Naive B cell (primary cell): ENCODE measurements around the gene BRIP1. TPM values are rescaled to one million over a fixed set of nuclear protein-coding genes. Genes with fewer than 3 reads are reported as not detected.
A peak's percentile ranks its signal among the peaks of the same experiment; 100 is the strongest.

Experiments
- ATAC-seq, 2 donors: fragments of 150-1000 bp; cut with Tn5 transposase; 2 replicates each; pipeline ENCODE4 v1.10.0; 2021; ENCODE audit warnings: low read depth in 2 of 2, mild to moderate bottlenecking in 2 of 2, moderate library complexity in 2 of 2
- DNase-seq: peaks from one replicate; pipeline ENCODE4 v3.0.0; 2022
- H3K27ac Mint-ChIP-seq, 6 donors: one replicate each; pipeline ENCODE4 v1.8.0; 2020 to 2022; ENCODE audit warnings: mild to moderate bottlenecking in 6 of 6, mixed read lengths in 6 of 6, moderate library complexity in 5 of 6, inconsistent platforms in 2 of 6
- H3K27me3 Mint-ChIP-seq, 3 donors: one replicate each; pipeline ENCODE4 v1.8.0; 2021 to 2022; ENCODE audit warnings: mixed read lengths in 3 of 3, mild to moderate bottlenecking in 1 of 3
- H3K36me3 Mint-ChIP-seq, 2 donors: one replicate each; pipeline ENCODE4 v1.8.0; 2020 to 2022; ENCODE audit warnings: mixed read lengths in 2 of 2, inconsistent platforms in 1 of 2, mild to moderate bottlenecking in 1 of 2
- H3K4me1 Mint-ChIP-seq, 3 donors: one replicate each; pipeline ENCODE4 v1.8.0; 2020 to 2022; ENCODE audit warnings: mixed read lengths in 3 of 3, inconsistent platforms in 1 of 3, mild to moderate bottlenecking in 1 of 3, moderate library complexity in 1 of 3
- H3K4me3 Mint-ChIP-seq, 8 donors: one replicate each; pipeline ENCODE4 v1.8.0; 2020 to 2022; ENCODE audit warnings: mild to moderate bottlenecking in 8 of 8, mixed read lengths in 8 of 8, moderate library complexity in 8 of 8, inconsistent platforms in 2 of 8
- H3K9me3 Mint-ChIP-seq, 7 donors: one replicate each; pipeline ENCODE4 v1.8.0; 2020 to 2022; ENCODE audit warnings: mixed read lengths in 7 of 7, mild to moderate bottlenecking in 5 of 7, inconsistent platforms in 2 of 7, moderate library complexity in 1 of 7
- polyA plus RNA-seq, 6 donors: library from polyadenylated mRNA; unstranded; fragments of 300-500 nt; fragmentation: Illumina TruSeq; gene quantifications; one replicate each; pipeline ENCODE4 v1.2.3, GENCODE V29; 2021; ENCODE audit warnings: low read depth in 6 of 6

The BRIP1 gene
- polyA plus RNA-seq, 6 donors from 2014 or later = 0.29 to 1.1 (median 0.44) TPM; not detected in 1

DNA sequence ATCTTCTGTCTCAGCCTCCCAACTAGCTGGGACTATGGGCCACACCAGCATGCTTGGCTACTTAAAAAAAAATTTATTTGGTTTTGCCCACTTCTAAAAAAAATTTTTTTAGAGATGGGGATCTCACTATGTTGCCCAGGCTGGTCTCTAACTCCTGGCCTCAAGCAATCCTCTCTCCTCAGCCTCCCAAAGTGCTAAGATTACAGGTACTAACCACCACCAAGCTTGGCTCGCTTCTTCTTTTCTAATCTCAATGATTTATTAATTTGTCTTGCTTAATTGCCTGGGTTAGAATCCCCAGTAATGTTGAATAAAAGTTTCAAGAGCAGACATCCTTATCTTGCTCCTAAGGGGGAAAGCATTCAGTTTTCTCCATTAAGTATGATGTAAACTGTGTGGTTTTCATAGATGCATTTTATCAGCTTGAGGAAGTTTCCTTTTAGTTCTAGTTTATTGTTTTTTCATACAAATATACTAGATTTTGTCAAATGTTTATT, 206.6 kb downstream of the BRIP1 start:
- peak overlapping the region in 1 of 6 donors; percentile 26 for H3K27ac Mint-ChIP-seq
- peaks cover 8 to 23% (median 17%) of the 10 kb centered on the region in 7 donors for H3K9me3 Mint-ChIP-seq
- H3K36me3 Mint-ChIP-seq = peaks cover 10 to 15% of the 10 kb centered on the region in 2 donors
- DNase-seq (no peak), ATAC-seq (no peak)
- H3K4me1 Mint-ChIP-seq = no peaks in the 10 kb centered on the region
- no peak overlapping the region for H3K4me3 Mint-ChIP-seq
- H3K27me3 Mint-ChIP-seq = peaks cover 0 to 4% (median 3%) of the 10 kb centered on the region in 3 donors

- Mint-ChIP-seq H3K4me3 (no peak overlapping the region), H3K27ac (no peak overlapping the region), H3K9me3 (peaks cover 13 to 47% (median 35%) of the 10 kb centered on the region in 7 donors), H3K36me3 (peaks cover 22 to 29% of the 10 kb centered on the region in 2 donors), H3K4me1 (no peaks in the 10 kb centered on the region), H3K27me3 (peaks cover 4 to 18% (median 9%) of the 10 kb centered on the region in 3 donors)
- ATAC-seq (no peak), DNase-seq (no peak)
Observed at GRCh38 chr17:61650749-61651148, 212.6 kb downstream of the BRIP1 start.

DNA sequence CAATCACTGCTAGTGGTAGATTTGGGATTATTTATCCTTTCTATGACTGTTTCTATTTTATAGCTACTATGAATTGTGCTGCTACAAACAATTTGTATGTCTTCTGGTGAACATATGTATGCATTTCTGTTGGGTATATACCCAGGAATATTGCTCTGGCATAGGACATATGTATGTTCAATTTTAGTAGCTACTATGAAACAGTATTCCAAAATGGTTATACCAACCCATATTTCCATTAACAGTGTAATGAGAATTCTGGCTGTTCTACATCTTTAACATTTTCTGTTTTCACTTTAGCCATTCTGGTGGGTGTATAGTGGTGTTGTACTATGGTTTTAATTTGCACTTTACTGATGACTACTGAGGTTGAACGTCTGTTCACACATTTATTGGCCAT, 214.7 kb downstream of the BRIP1 start:
- H3K27me3 Mint-ChIP-seq = peaks cover 4 to 18% (median 12%) of the 10 kb centered on the region in 3 donors
- no peak overlapping the region for H3K27ac Mint-ChIP-seq
- H3K4me3 Mint-ChIP-seq = no peak overlapping the region
- H3K9me3 Mint-ChIP-seq = peaks cover 10 to 43% (median 27%) of the 10 kb centered on the region in 7 donors
- no peaks in the 10 kb centered on the region for H3K4me1 Mint-ChIP-seq
- no peak for ATAC-seq
- peaks cover 22 to 27% of the 10 kb centered on the region in 2 donors for H3K36me3 Mint-ChIP-seq
- no peak for DNase-seq

GRCh38 chr17:61647047-61647446, 216.3 kb downstream of the BRIP1 start:
- ATAC-seq (no peak), DNase-seq (no peak)
- Mint-ChIP-seq H3K36me3 (peaks cover 14 to 17% of the 10 kb centered on the region in 2 donors), H3K27ac (no peak overlapping the region), H3K4me1 (no peaks in the 10 kb centered on the region), H3K4me3 (no peak overlapping the region), H3K9me3 (peaks cover 4 to 28% (median 19%) of the 10 kb centered on the region in 7 donors), H3K27me3 (peaks cover 4 to 18% (median 17%) of the 10 kb centered on the region in 3 donors)

DNA sequence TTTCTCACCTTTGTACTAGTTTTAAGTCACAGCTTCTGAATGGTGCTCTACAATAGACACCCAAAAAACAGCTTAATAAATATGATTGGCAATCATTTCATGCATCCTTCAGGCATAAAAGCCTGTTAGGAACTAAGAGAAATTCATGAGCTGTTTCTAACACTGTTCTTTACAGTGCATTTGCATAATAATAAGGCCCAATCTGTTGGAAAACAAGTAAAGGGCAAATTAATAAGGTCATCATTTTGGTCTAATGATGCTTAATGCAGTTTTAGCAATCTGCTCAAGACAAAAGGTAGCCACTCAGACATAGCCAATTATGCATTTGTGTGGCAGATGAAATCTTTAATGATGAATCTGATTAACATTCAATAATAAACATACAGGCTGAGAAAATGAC, 216.8 kb downstream of the BRIP1 start:
- H3K27me3 Mint-ChIP-seq = peaks cover 4 to 13% (median 12%) of the 10 kb centered on the region in 3 donors
- H3K4me3 Mint-ChIP-seq = no peak overlapping the region
- ATAC-seq (no peak), DNase-seq (no peak)
- no peak overlapping the region for H3K27ac Mint-ChIP-seq
- peaks cover 9 to 11% of the 10 kb centered on the region in 2 donors for H3K36me3 Mint-ChIP-seq
- no peaks in the 10 kb centered on the region for H3K4me1 Mint-ChIP-seq
- peaks cover 4 to 23% (median 15%) of the 10 kb centered on the region in 7 donors for H3K9me3 Mint-ChIP-seq

DNA sequence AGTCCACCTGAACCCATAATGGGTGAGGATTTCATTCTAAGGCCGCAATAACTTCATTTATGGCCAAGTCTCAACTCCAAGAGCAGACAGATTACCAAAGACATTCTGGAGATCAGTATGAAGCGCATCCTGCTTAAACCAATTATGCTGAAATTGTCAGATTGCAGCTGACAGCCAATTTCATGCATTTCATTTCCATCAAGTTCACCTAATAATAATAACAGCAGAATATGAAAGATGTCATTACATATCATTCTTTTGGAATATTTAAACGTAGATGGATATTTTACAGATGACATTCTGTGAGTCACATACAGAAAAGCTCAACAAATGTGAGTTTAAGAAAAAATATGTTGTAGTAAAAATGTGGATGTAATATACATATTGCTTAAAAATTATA, 217.4 kb downstream of the BRIP1 start:
- no peak for DNase-seq
- Mint-ChIP-seq H3K27ac (peak overlapping the region in 1 of 6 donors; percentile 78), H3K4me1 (no peaks in the 10 kb centered on the region), H3K27me3 (peaks cover 4 to 13% (median 9%) of the 10 kb centered on the region in 3 donors), H3K9me3 (peaks cover 4 to 18% (median 10%) of the 10 kb centered on the region in 7 donors), H3K36me3 (peaks cover 4 to 6% of the 10 kb centered on the region in 2 donors), H3K4me3 (no peak overlapping the region)
- ATAC-seq = no peak

- peaks cover 0 to 13% (median 6%) of the 10 kb centered on the region in 7 donors for H3K9me3 Mint-ChIP-seq
- H3K27ac Mint-ChIP-seq = no peak overlapping the region
- no peaks in the 10 kb centered on the region for H3K36me3 Mint-ChIP-seq
- no peak overlapping the region for H3K4me3 Mint-ChIP-seq
- H3K4me1 Mint-ChIP-seq = no peaks in the 10 kb centered on the region
- DNase-seq = no peak
- peaks cover 0 to 8% (median 4%) of the 10 kb centered on the region in 3 donors for H3K27me3 Mint-ChIP-seq
- no peak for ATAC-seq
Observed at GRCh38 chr17:61644800-61645774, 218.2 kb downstream of the BRIP1 start.

- DNase-seq = no peak
- H3K27ac Mint-ChIP-seq = no peak overlapping the region
- H3K36me3 Mint-ChIP-seq = no peaks in the 10 kb centered on the region
- no peak overlapping the region for H3K4me3 Mint-ChIP-seq
- H3K4me1 Mint-ChIP-seq = peaks cover 0 to 4% (median 0%) of the 10 kb centered on the region in 3 donors
- H3K27me3 Mint-ChIP-seq = peaks cover 0 to 8% (median 6%) of the 10 kb centered on the region in 3 donors
- no peak for ATAC-seq
- peaks cover 0 to 4% (median 0%) of the 10 kb centered on the region in 7 donors for H3K9me3 Mint-ChIP-seq
Observed at GRCh38 chr17:61642768-61643167, 220.6 kb downstream of the BRIP1 start.

GRCh38 chr17:61641715-61642114, 221.6 kb downstream of the BRIP1 start:
- peaks cover 0 to 8% (median 6%) of the 10 kb centered on the region in 3 donors for H3K27me3 Mint-ChIP-seq

GRCh38 chr17:61641084-61641483, 222.2 kb downstream of the BRIP1 start:
- Mint-ChIP-seq H3K27me3 (peaks cover 1 to 8% (median 6%) of the 10 kb centered on the region in 3 donors), H3K9me3 (peaks cover 0 to 4% (median 0%) of the 10 kb centered on the region in 7 donors), H3K27ac (no peak overlapping the region), H3K4me3 (no peak overlapping the region), H3K4me1 (peaks cover 0 to 13% (median 0%) of the 10 kb centered on the region in 3 donors), H3K36me3 (no peaks in the 10 kb centered on the region)
- DNase-seq = no peak
- no peak for ATAC-seq

More at GRCh38 chr17:61641715-61642114, 221.6 kb downstream of the BRIP1 start:
- no peak for DNase-seq
- Mint-ChIP-seq H3K27ac (no peak overlapping the region), H3K4me3 (no peak overlapping the region), H3K4me1 (peaks cover 0 to 9% (median 0%) of the 10 kb centered on the region in 3 donors), H3K36me3 (no peaks in the 10 kb centered on the region), H3K9me3 (peaks cover 0 to 4% (median 0%) of the 10 kb centered on the region in 7 donors)
- no peak for ATAC-seq

- no peak for DNase-seq
- Mint-ChIP-seq H3K4me1 (peaks cover 0 to 16% (median 0%) of the 10 kb centered on the region in 3 donors), H3K4me3 (no peak overlapping the region), H3K36me3 (no peaks in the 10 kb centered on the region), H3K27me3 (peaks cover 7 to 16% (median 8%) of the 10 kb centered on the region in 3 donors), H3K9me3 (peaks cover 0 to 14% (median 0%) of the 10 kb centered on the region in 7 donors), H3K27ac (no peak overlapping the region)
- no peak for ATAC-seq
Observed at GRCh38 chr17:61639818-61640217, 223.5 kb downstream of the BRIP1 start.

- Mint-ChIP-seq H3K27ac (no peak overlapping the region), H3K4me3 (no peak overlapping the region), H3K9me3 (peaks cover 0 to 14% (median 0%) of the 10 kb centered on the region in 7 donors), H3K27me3 (peaks cover 9 to 29% (median 20%) of the 10 kb centered on the region in 3 donors), H3K36me3 (no peaks in the 10 kb centered on the region), H3K4me1 (peaks cover 0 to 16% (median 0%) of the 10 kb centered on the region in 3 donors)
- no peak for DNase-seq
- ATAC-seq = no peak
Observed at GRCh38 chr17:61638087-61638486, 225.2 kb downstream of the BRIP1 start.

- Mint-ChIP-seq H3K4me1 (peaks cover 0 to 16% (median 0%) of the 10 kb centered on the region in 3 donors), H3K27ac (no peak overlapping the region), H3K36me3 (no peaks in the 10 kb centered on the region), H3K9me3 (peaks cover 0 to 12% (median 0%) of the 10 kb centered on the region in 7 donors), H3K27me3 (peaks cover 28 to 48% (median 33%) of the 10 kb centered on the region in 3 donors), H3K4me3 (no peak overlapping the region)
- peak; percentile 38 for DNase-seq
- no peak for ATAC-seq
Observed at GRCh38 chr17:61635913-61636432, 227.4 kb downstream of the BRIP1 start.
